Pancreas (tissue), 10 donors: ENCODE data around the gene SLC44A5. TPM values are rescaled to one million over a fixed set of nuclear protein-coding genes. Genes with fewer than 3 reads are reported as not detected.
"Not testable (repeated sequence)": the region's sequence is repeated elsewhere in the genome, so short reads cannot be mapped to it uniquely, and the experiment has no call there.

ENCODE experiments used
- ATAC-seq, 4 donors: fragments of 200-7000 bp; cut with Tn5 transposase; one replicate each; pipeline versions ENCODE4 v1.8.0 to v1.9.1; 2020; ENCODE audit warnings: mild to moderate bottlenecking in 4 of 4, moderate library complexity in 4 of 4
- DNase-seq, 6 donors: peaks; one replicate each; pipeline ENCODE4 v3.0.0-alpha.2; 2020
- FAIRE-seq: peaks from 2 replicates; lab custom pipeline; 2012; peaks lifted over from hg19 to GRCh38; lab: Jason Lieb, UNC
- H3K27ac ChIP-seq, 4 donors: fragments of 200-600 bp; sonication (generic); 1 replicate in 3 of 4; 2 replicates in 1 of 4; pipeline versions ENCODE4 v1.5.0 to v1.8.0; 2020
- H3K27me3 ChIP-seq, 4 donors: fragments of 200-600 bp; one replicate each; pipeline ENCODE4 v1.8.0; 2021
- H3K36me3 ChIP-seq, 3 donors: fragments of 200-600 bp; sonication (generic) in 1 of 3; one replicate each; pipeline versions ENCODE4 v1.5.0 to v1.8.0; 2020 to 2021
- H3K4me1 ChIP-seq, 3 donors: fragments of 200-600 bp; one replicate each; pipeline ENCODE4 v1.8.0; 2021
- H3K4me3 ChIP-seq, 4 donors: fragments of 200-600 bp; sonication (generic) in 2 of 4; one replicate each; pipeline versions ENCODE4 v1.5.0 to v1.8.0; 2020 to 2021
- H3K9me3 ChIP-seq, 4 donors: fragments of 200-600 bp; one replicate each; pipeline ENCODE4 v1.8.0; 2021
- CTCF ChIP-seq, 4 donors: fragments of 200-600 bp; sonication (generic) in 3 of 4; IDR thresholded peaks; one replicate each; pipeline versions ENCODE4 v1.5.0 to v1.8.0; 2021; ENCODE audit warnings: antibody characterized with exemption in 4 of 4
- WGBS, 2 donors: extraction: QIAGEN DNeasy Blood & Tissue Kit; methylation state at CpG; one replicate each; pipeline ENCODE4 v1.1.7; 2013; 5-methylcytosine and 5-hydroxymethylcytosine counted together
- intact Hi-C, 3 donors: fragments of 100-400 bp; cut with DNase I; formaldehyde crosslinking; loops; one replicate each; pipeline versions ENCODE4 v1.11.1 to v1.14.2; 2022
- polyA plus RNA-seq, 2 donors: library from polyadenylated mRNA; stranded (reverse); fragments of 200-250 nt; gene quantifications; one replicate each; pipeline ENCODE4 v1.2.3, GENCODE V29; 2013
- total RNA-seq, 6 donors: library from RNA; stranded (reverse); fragmentation: NEBNext Ultra II Directional in 4 of 6; extraction: Animal tissue kit (Norgen Biotek cat#: 25700) in 4 of 6; gene quantifications; one replicate each; pipeline versions ENCODE4 v1.2.1 to v1.2.4, GENCODE V29; 2021 to 2023
- donor health status: healthy with polysubstance abuse.
- donor health status: DM: no; HTN: no; CAD: no; lungs with moderate emphysema.
- donor health status: DM: no; HTN: no; CAD: no.
- donor health status: control.
- donor health status: control.
- donor health status: Bipolar disorder and iron deficiency.
- donor health status: DM: yes; HTN: yes; CAD: no.
- donor health status: DM: no; HTN: no; CAD: no.
- donor health status: DM: no; HTN: no; CAD: no.
- donor health status: DM: yes; HTN: yes; CAD: no.

SLC44A5 gene
- total and polyA plus RNA-seq, 8 donors, result 0.16 to 3.4 (median 1.2) TPM

- WGBS, 2 donors, result 21% methylated on average over 4 of the region's 4 CpGs
- H3K27ac ChIP-seq, result no peak overlapping the region
- no peak for FAIRE-seq
- H3K4me1 ChIP-seq, result no peaks in the 10 kb centered on the region
- H3K27me3 ChIP-seq, result no peaks in the 10 kb centered on the region
- no peak overlapping the region for H3K4me3 ChIP-seq
- DNase-seq, result no peak
- no peaks in the 10 kb centered on the region for H3K36me3 ChIP-seq
- intact Hi-C loops, result no loop called here
- no peak for TF ChIP-seq CTCF (IDR thresholded peaks at IDR 0.05)
- no peak for ATAC-seq
- H3K9me3 ChIP-seq, result no peaks in the 10 kb centered on the region
These were observed 187.8 kb downstream of the SLC44A5 start for GRCh38 chr1:75423136-75423535.

- DNase-seq (no peak), FAIRE-seq (no peak)
- no peak for TF ChIP-seq CTCF (IDR thresholded peaks at IDR 0.05)
These were observed 189.5 kb downstream of the SLC44A5 start for GRCh38 chr1:75421371-75421770.

GRCh38 chr1:75415187-75415586, 195.7 kb downstream of the SLC44A5 start:
- Histone ChIP-seq H3K36me3 (no peaks in the 10 kb centered on the region), H3K4me1 (no peaks in the 10 kb centered on the region), H3K27me3 (no peaks in the 10 kb centered on the region), H3K9me3 (no peaks in the 10 kb centered on the region), H3K4me3 (no peak overlapping the region), H3K27ac (no peak overlapping the region)
- intact Hi-C loops, result no loop called here
- ATAC-seq (no peak), FAIRE-seq (no peak), DNase-seq (no peak)
- no peak for TF ChIP-seq CTCF (IDR thresholded peaks at IDR 0.05)
- WGBS, 2 donors, result 56 to 69% methylated on average over 3 of the region's 3 CpGs

More at GRCh38 chr1:75421371-75421770, 189.5 kb downstream of the SLC44A5 start:
- Histone ChIP-seq H3K36me3 (no peaks in the 10 kb centered on the region), H3K27ac (no peak overlapping the region), H3K4me3 (no peak overlapping the region), H3K9me3 (no peaks in the 10 kb centered on the region), H3K27me3 (no peaks in the 10 kb centered on the region), H3K4me1 (no peaks in the 10 kb centered on the region)
- intact Hi-C loops, result no loop called here
- 83 to 89% methylated on average over 1 of the region's 1 CpG for WGBS, 2 donors
- no peak for ATAC-seq

DNA sequence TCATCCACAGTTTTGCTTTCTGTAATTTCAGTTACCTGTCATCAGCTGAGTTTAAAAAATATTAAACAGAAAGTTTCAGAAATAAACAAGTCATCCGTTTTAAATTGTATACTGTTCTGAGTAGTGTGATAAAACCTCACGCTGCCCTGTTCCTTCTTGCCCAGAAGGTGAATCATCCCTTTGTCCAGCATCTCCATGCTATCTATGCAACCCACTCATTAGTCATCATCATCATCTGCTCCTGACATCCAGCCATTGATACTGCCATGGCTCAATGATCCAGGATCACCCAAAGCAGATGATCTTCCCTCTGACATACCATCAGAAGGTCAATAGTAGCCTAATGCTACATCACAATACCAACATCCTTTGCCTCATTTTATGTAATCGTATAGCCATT, 198.3 kb downstream of the SLC44A5 start:
- WGBS, 2 donors, result 51 to 67% methylated on average over 3 of the region's 3 CpGs
- TF ChIP-seq CTCF (IDR thresholded peaks at IDR 0.05), result no peak
- Histone ChIP-seq H3K36me3 (no peaks in the 10 kb centered on the region), H3K27me3 (no peaks in the 10 kb centered on the region), H3K27ac (no peak overlapping the region), H3K9me3 (no peaks in the 10 kb centered on the region), H3K4me3 (no peak overlapping the region), H3K4me1 (no peaks in the 10 kb centered on the region)
- ATAC-seq (no peak), FAIRE-seq (no peak), DNase-seq (no peak)
- intact Hi-C loops, result no loop called here

GRCh38 chr1:75404681-75405080, 206.2 kb downstream of the SLC44A5 start:
- ATAC-seq, intact Hi-C loops, H3K27me3 ChIP-seq, H3K4me3 ChIP-seq, H3K27ac ChIP-seq, H3K4me1 ChIP-seq, FAIRE-seq, H3K9me3 ChIP-seq, DNase-seq, H3K36me3 ChIP-seq: not testable (repeated sequence)
- 41 to 59% methylated on average over 1 of the region's 1 CpG for WGBS, 2 donors

DNA sequence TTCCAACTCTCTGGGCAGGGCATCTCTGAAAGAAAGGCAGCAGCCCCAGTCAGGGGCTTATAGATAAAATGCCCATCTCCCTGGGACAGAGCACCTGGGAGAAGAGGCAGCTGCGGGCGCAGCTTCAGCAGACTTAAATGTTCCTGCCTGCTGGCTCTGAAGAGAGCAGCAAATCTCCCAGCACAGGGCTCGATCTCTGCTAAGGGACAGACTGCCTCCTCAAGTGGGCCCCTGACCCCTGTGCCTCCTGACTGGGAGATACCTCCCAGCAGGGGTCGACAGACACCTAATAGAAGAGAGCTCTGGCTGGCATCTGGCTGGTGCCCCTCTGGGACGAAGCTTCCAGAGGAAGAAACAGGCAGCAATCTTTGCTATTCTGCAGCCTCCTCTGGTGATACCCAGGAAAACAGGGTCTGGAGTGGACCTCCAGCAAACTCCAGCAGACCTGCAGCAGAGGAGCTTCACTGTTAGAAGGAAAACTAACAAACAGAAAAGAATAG, 207.7 kb downstream of the SLC44A5 start:
- H3K36me3 ChIP-seq, H3K4me3 ChIP-seq, FAIRE-seq, H3K27ac ChIP-seq, H3K27me3 ChIP-seq, ATAC-seq, H3K9me3 ChIP-seq, DNase-seq, H3K4me1 ChIP-seq, intact Hi-C loops: not testable (repeated sequence)
- WGBS, 2 donors, result 60 to 66% methylated on average over 5 of the region's 5 CpGs
